ENCODE results near the gene CD2BP2. TPM values are rescaled to one million over a fixed set of nuclear protein-coding genes. Genes with fewer than 3 reads are reported as not detected.
"Not testable (repeated sequence)": the region's sequence is repeated elsewhere in the genome, so short reads cannot be mapped to it uniquely, and the experiment has no call there.

Gene CD2BP2
- total and polyA plus RNA-seq, 7 experiments from 2014 or later, result 18.7 to 77.0 (median 40.8) TPM

DNA sequence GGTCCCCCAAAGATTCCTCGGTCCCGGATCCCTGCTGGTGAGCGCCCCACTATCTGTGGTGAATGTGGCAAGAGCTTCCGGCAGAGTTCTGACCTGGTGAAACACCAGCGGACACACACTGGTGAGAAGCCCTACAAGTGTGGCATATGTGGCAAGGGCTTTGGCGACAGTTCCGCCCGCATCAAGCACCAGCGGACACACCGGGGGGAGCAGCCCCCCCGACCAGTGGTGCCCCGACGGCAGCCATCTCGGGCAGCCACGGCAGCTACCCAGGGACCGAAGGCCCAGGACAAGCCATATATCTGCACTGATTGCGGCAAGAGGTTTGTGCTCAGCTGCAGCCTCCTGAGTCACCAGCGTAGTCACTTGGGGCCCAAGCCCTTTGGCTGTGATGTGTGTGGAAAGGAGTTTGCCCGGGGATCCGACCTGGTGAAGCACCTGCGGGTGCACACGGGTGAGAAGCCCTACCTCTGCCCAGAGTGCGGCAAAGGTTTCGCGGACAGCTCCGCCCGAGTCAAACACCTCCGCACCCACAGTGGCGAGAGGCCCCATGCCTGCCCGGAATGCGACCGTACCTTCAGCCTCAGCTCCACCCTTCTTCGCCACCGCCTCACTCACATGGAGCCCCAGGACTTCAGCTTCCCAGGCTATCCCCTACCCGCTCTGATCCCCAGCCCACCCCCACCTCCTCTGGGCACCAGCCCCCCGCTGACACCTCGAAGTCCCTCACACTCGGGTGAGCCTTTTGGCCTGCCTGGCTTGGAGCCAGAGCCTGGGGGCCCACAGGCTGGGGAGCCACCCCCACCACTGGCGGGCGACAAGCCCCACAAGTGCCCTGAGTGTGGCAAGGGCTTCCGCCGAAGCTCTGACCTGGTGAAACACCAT is 42.9 kb upstream of the CD2BP2 start:
- H3K27ac Mint-ChIP-seq, result no peak overlapping the region
- ATAC-seq (no peak), DNase-seq (no peak)
- peaks cover 14 to 22% of the 10 kb centered on the region in 2 donors for H3K4me1 ChIP-seq (ENCODE audit: control insufficient read depth in 2 of 2, insufficient read depth in 2 of 2, low read length in 2 of 2)
- no peaks in the 10 kb centered on the region for H3K9me3 ChIP-seq (ENCODE audit: control insufficient read depth in 2 of 3, low read length in 3 of 3)
- peaks cover 0 to 18% (median 0%) of the 10 kb centered on the region in 3 experiments for H3K36me3 ChIP-seq (ENCODE audit: control insufficient read depth in 2 of 3, insufficient read depth in 3 of 3, low read length in 3 of 3)
- H3K27me3 ChIP-seq (ENCODE audit: control insufficient read depth in 2 of 2, insufficient read depth in 2 of 2, low read length in 2 of 2), result no peaks in the 10 kb centered on the region
- ChIA-PET CTCF (interaction anchor here (0.9 to 1.1 kb wide), 2 partner anchors 9 to 12 kb away, joined by 3 to 4 read pairs; no protein-coding TSS in a partner anchor), POLR2A (interaction anchor here (0.8 to 14.0 kb wide), 5 partner anchors 9 to 27 kb away, joined by 4 to 254 read pairs (median 10); partner anchors contain the start of genes SEPTIN1 and ZNF771)
- H3K9me3 Mint-ChIP-seq, result no peaks in the 10 kb centered on the region
- H3K4me1 Mint-ChIP-seq, result peaks cover 32 to 46% (median 41%) of the 10 kb centered on the region in 7 donors
- intact Hi-C loops (cut with micrococcal nuclease), result no loop called here
- no peaks in the 10 kb centered on the region for H3K27me3 Mint-ChIP-seq
- H3K27ac ChIP-seq (ENCODE audit: low read depth, low read length), result no peak overlapping the region
- no peak overlapping the region for H3K4me3 Mint-ChIP-seq
- no peak overlapping the region for H3K4me3 ChIP-seq (ENCODE audit: low read length)
- H3K36me3 Mint-ChIP-seq, result peaks cover 0 to 7% (median 4%) of the 10 kb centered on the region in 5 donors

DNA sequence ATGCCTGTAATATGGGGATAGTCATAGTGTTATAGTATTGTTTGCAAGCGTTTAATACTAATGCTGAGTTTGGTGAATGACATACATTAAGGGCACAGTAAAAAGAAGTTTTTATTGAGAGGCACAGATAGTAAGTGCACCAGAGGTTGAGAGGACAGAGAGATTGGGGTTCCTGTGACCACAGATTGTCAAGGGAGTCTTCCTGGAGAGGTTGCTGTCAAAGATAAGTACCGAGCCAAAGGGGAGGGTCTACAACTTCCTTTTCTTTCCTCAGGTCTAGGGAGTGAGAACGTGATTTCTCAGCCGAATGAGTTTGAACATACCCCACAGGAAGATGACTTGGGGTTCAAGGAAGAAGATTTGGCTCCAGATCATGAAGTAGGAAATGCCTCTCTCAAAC is 41.9 kb upstream of the CD2BP2 start:
- Mint-ChIP-seq H3K9me3 (no peaks in the 10 kb centered on the region), H3K4me3 (peak overlapping the region; percentile 12 to 92 (median 86)), H3K27ac (peak overlapping the region; percentile 5 to 82 (median 50)), H3K4me1 (peaks cover 32 to 46% (median 41%) of the 10 kb centered on the region in 7 donors), H3K36me3 (peaks cover 0 to 7% (median 4%) of the 10 kb centered on the region in 5 donors), H3K27me3 (no peaks in the 10 kb centered on the region)
- ChIA-PET CTCF (interaction anchor here (1.3 kb wide), 1 partner anchor 12 kb away, joined by 4 read pairs; no protein-coding TSS in a partner anchor), POLR2A (interaction anchor here (1.0 to 14.0 kb wide), 5 partner anchors 10 to 212 kb away, joined by 3 to 254 read pairs (median 10); partner anchors contain the start of genes MYL11, SEPTIN1 and ZNF771)
- ATAC-seq, result no peak
- Histone ChIP-seq H3K36me3 (ENCODE audit: control insufficient read depth in 2 of 3, insufficient read depth in 3 of 3, low read length in 3 of 3) (peaks cover 0 to 18% (median 0%) of the 10 kb centered on the region in 3 experiments), H3K27ac (ENCODE audit: low read depth, low read length) (no peak overlapping the region), H3K9me3 (ENCODE audit: control insufficient read depth in 2 of 3, low read length in 3 of 3) (no peaks in the 10 kb centered on the region), H3K4me3 (ENCODE audit: low read length) (no peak overlapping the region), H3K4me1 (ENCODE audit: control insufficient read depth in 2 of 2, insufficient read depth in 2 of 2, low read length in 2 of 2) (peaks cover 14 to 22% of the 10 kb centered on the region in 2 donors), H3K27me3 (ENCODE audit: control insufficient read depth in 2 of 2, insufficient read depth in 2 of 2, low read length in 2 of 2) (no peaks in the 10 kb centered on the region)
- DNase-seq, result no peak
- intact Hi-C loops (cut with micrococcal nuclease), result no loop called here

DNA sequence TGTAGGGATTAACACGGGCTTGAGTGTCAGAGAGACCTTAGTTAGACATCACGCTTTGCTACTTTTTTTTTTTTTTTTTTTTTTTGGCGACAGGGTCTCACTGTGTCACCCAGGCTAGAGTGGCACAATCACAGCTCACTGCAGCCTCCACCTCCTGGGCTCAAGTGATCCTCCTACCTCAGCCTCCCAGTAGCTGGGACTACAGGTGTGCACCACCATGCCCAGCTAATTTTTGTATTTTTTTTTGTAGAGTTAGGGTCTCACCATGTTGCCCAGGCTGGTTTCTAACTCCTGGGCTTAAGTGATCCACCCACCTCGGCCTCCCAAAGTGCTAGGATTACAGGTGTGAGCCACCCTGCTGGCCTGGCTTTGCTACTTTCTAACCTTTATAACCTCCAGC is 41.5 kb upstream of the CD2BP2 start:
- H3K27me3 Mint-ChIP-seq; H3K9me3 ChIP-seq (ENCODE audit: control insufficient read depth in 2 of 3, low read length in 3 of 3); DNase-seq; H3K27me3 ChIP-seq (ENCODE audit: control insufficient read depth in 2 of 2, insufficient read depth in 2 of 2, low read length in 2 of 2); intact Hi-C loops (cut with micrococcal nuclease); H3K36me3 Mint-ChIP-seq; ATAC-seq; H3K9me3 Mint-ChIP-seq; H3K27ac ChIP-seq (ENCODE audit: low read depth, low read length): not testable (repeated sequence)
- H3K4me3 ChIP-seq (ENCODE audit: low read length), result peak overlapping the region; percentile 80
- H3K4me1 Mint-ChIP-seq, result peaks cover 31 to 44% (median 39%) of the 10 kb centered on the region in 7 donors
- ChIA-PET POLR2A (interaction anchor here (0.9 to 14.0 kb wide), 7 partner anchors 11 to 212 kb away, joined by 3 to 254 read pairs (median 15); partner anchors contain the start of genes MYL11, SEPTIN1, TBC1D10B and ZNF771), CTCF (interaction anchor here (0.9 to 1.3 kb wide), 3 partner anchors 12 to 21 kb away, joined by 3 to 5 read pairs (median 4); no protein-coding TSS in a partner anchor)
- H3K36me3 ChIP-seq (ENCODE audit: control insufficient read depth in 2 of 3, insufficient read depth in 3 of 3, low read length in 3 of 3), result peaks cover 0 to 18% (median 0%) of the 10 kb centered on the region in 3 experiments
- peaks cover 14 to 22% of the 10 kb centered on the region in 2 donors for H3K4me1 ChIP-seq (ENCODE audit: control insufficient read depth in 2 of 2, insufficient read depth in 2 of 2, low read length in 2 of 2)
- peak overlapping the region; percentile 19 to 92 (median 87) for H3K4me3 Mint-ChIP-seq
- peak overlapping the region in 7 of 9 donors; percentile 28 to 82 (median 67) for H3K27ac Mint-ChIP-seq

DNA sequence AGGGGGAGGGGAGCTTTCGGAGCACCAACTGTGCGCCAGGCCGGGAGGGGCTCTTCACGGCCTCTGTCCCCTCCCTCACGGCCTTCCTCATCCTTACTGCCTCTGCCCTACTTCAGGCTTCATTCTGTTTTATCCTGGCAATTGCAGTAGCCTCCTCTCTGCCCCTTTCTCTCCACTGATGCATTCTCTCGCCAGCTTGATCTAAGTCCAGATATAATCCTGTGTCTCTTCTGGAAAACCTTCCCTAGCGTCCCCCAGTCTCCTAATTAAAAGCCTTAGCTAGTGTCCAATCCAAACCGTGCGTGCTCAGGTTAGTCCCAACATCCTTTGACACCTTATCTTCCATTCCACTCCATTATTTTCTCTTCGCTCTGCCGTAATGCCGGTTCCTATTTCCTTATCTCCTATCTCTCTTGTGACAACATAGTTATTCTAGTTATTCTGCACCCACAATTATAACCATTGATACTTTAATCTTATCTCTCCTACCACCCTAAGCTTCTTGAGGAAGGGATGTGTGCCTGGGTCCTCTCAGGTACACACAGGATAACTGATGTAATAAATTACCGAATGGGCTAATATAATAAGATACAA is 41.0 kb upstream of the CD2BP2 start:
- H3K9me3 Mint-ChIP-seq, result no peaks in the 10 kb centered on the region
- intact Hi-C loops (cut with micrococcal nuclease), result loop anchor here (1.0 to 2.0 kb wide), 5 partner anchors 11 to 25 kb away; partner anchors contain the start of genes ZNF771 (in 2 of the 2), SEPTIN1 (in 1 of the 2) and TBC1D10B (in 1 of the 2)
- peaks cover 27 to 39% (median 33%) of the 10 kb centered on the region in 7 donors for H3K4me1 Mint-ChIP-seq

DNA sequence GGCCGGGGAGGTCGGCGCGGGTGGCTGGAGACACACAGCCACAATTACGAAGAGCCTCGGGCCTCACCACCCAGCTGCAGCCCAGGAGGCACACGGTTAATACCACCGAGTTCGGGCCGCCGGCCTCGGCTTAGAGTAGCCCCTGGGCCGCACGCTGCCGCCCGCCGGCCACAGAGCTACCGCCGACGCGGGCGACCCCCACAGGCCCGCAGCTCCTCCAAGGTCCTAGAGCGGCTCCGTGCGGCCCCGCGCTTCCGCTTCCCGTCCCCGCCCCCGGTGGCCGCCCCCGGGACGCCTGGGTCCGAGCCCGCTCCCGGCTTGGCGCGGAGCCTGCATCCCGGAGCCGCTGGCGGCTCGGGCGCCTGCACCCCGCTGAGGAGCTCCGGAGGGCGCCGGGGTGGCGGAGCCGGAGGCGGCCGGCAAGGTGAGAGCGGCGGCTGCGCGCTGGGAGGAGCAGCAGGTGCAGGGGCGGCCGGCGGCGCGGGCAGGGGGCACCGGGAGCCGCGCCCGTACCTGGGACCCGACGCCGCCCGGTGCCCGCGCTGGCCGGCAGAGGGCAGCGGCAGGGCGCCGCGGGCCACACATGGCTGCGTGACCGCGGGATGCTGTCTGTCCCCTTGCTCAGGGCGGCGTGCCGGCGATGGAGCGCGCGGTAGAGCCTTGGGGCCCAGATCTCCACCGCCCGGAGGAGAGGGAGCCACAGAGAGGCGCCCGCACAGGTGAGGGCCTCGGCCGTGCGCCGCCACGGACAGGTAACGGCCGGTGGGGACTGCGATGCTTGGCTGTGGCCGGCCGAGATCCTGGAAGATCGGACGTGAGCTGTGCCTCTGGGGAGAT is 40.3 kb upstream of the CD2BP2 start, which contains the start of gene ZNF48:
ZNF48 (plus strand) TSS at position 266 of the 837 bp plus-strand sequence; CDS start at position 641, 375 bp downstream.
- ATAC-seq, result peak; percentile 80
- Mint-ChIP-seq H3K9me3 (no peaks in the 10 kb centered on the region), H3K4me1 (peaks cover 23 to 39% (median 32%) of the 10 kb centered on the region in 7 donors), H3K27ac (peak within 1 kb of the TSS; percentile 69 to 95 (median 83)), H3K27me3 (no peaks in the 10 kb centered on the region), H3K4me3 (peak within 1 kb of the TSS; percentile 85 to 92 (median 88)), H3K36me3 (peaks cover 0 to 7% (median 4%) of the 10 kb centered on the region in 5 donors)
- DNase-seq, result peak; percentile 33 to 72 (median 45)
- peaks cover 0 to 18% (median 0%) of the 10 kb centered on the region in 3 experiments for H3K36me3 ChIP-seq (ENCODE audit: control insufficient read depth in 2 of 3, insufficient read depth in 3 of 3, low read length in 3 of 3)
- peak within 1 kb of the TSS; percentile 71 for H3K27ac ChIP-seq (ENCODE audit: low read depth, low read length)
- intact Hi-C loops (cut with micrococcal nuclease), result loop anchor here (1.0 to 2.0 kb wide), 5 partner anchors 12 to 25 kb away; partner anchors contain the start of genes ZNF771 (in 2 of the 2), SEPTIN1 (in 1 of the 2) and TBC1D10B (in 1 of the 2)
- no peaks in the 10 kb centered on the region for H3K9me3 ChIP-seq (ENCODE audit: control insufficient read depth in 2 of 3, low read length in 3 of 3)
- H3K4me3 ChIP-seq (ENCODE audit: low read length), result peak within 1 kb of the TSS; percentile 80
- POLR2A ChIA-PET, result interaction anchor here (0.7 to 14.0 kb wide), 13 partner anchors 9 to 330 kb away, joined by 3 to 254 read pairs (median 4); partner anchors contain the start of genes ALDOA, MYL11, SEPTIN1 and TBC1D10B
- CTCF ChIA-PET, result interaction anchor here (0.8 to 1.3 kb wide), 6 partner anchors 12 to 34 kb away, joined by 3 to 5 read pairs (median 4); partner anchors contain the start of genes DCTPP1, SEPTIN1 and ZNF771
- H3K4me1 ChIP-seq (ENCODE audit: control insufficient read depth in 2 of 2, insufficient read depth in 2 of 2, low read length in 2 of 2), result peaks cover 14 to 22% of the 10 kb centered on the region in 2 donors
- H3K27me3 ChIP-seq (ENCODE audit: control insufficient read depth in 2 of 2, insufficient read depth in 2 of 2, low read length in 2 of 2), result no peaks in the 10 kb centered on the region

More for the DNA sequence above, 41.0 kb upstream of the CD2BP2 start:
- ATAC-seq (no peak), DNase-seq (no peak)
- H3K4me1 ChIP-seq (ENCODE audit: control insufficient read depth in 2 of 2, insufficient read depth in 2 of 2, low read length in 2 of 2), result peaks cover 14 to 22% of the 10 kb centered on the region in 2 donors
- H3K27me3 ChIP-seq (ENCODE audit: control insufficient read depth in 2 of 2, insufficient read depth in 2 of 2, low read length in 2 of 2), result no peaks in the 10 kb centered on the region
- Mint-ChIP-seq H3K36me3 (peaks cover 0 to 7% (median 4%) of the 10 kb centered on the region in 5 donors), H3K27ac (peak overlapping the region; percentile 35 to 82 (median 67)), H3K27me3 (no peaks in the 10 kb centered on the region), H3K4me3 (peak overlapping the region; percentile 80 to 92 (median 88))
- peak overlapping the region; percentile 71 for H3K27ac ChIP-seq (ENCODE audit: low read depth, low read length)
- no peaks in the 10 kb centered on the region for H3K9me3 ChIP-seq (ENCODE audit: control insufficient read depth in 2 of 3, low read length in 3 of 3)
- ChIA-PET POLR2A (interaction anchor here (0.9 to 14.0 kb wide), 9 partner anchors 12 to 331 kb away, joined by 3 to 254 read pairs (median 7); partner anchors contain the start of genes ALDOA, MYL11, SEPTIN1 and TBC1D10B), CTCF (interaction anchor here (0.9 to 1.3 kb wide), 5 partner anchors 13 to 34 kb away, joined by 3 to 5 read pairs (median 4); partner anchors contain the start of genes DCTPP1 and SEPTIN1)
- peaks cover 0 to 18% (median 0%) of the 10 kb centered on the region in 3 experiments for H3K36me3 ChIP-seq (ENCODE audit: control insufficient read depth in 2 of 3, insufficient read depth in 3 of 3, low read length in 3 of 3)
- peak overlapping the region; percentile 80 for H3K4me3 ChIP-seq (ENCODE audit: low read length)

All from naive thymus-derived CD4-positive, alpha-beta T cell (primary cell).